ENCODE results near the gene BCL6.

BCL6 gene

GRCh38 chr3:187720337-187720670 lies 25.0 kb downstream of the BCL6 start:
- TF ChIP-seq ZFX (IDR thresholded peaks at IDR 0.05) (no peak), CTCF (conservative IDR thresholded peaks at IDR 0.05) (no peak)
- no peak overlapping the region for H3K27ac ChIP-seq

- no peak overlapping the region for H3K27ac ChIP-seq
- no peak for TF ChIP-seq CTCF (conservative IDR thresholded peaks at IDR 0.05)
- TF ChIP-seq ZFX (IDR thresholded peaks at IDR 0.05), result no peak
Observed at GRCh38 chr3:187719628-187720336, 25.5 kb downstream of the BCL6 start.

DNA sequence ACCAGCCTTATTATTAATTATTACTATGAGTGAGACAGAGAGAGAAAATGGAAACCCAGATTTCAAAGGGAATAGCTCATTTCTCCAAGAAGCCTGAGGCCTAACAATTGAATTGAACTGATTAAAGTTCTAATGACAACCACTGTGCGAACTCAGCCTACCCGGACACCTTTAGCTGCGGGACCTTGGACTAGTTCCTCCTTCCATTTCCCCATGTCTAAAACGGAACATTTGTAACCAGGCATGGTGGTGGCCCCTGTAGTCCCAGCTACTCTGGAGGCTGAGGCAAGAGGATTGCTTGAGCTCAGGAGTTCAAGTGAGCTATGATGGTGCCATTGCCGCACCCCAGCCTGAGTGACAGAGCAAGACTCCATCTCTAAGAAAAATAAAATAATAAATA lies 26.5 kb downstream of the BCL6 start:
- no peak for TF ChIP-seq ZFX (IDR thresholded peaks at IDR 0.05)
- TF ChIP-seq CTCF (conservative IDR thresholded peaks at IDR 0.05), result no peak
- H3K27ac ChIP-seq, result no peak overlapping the region

DNA sequence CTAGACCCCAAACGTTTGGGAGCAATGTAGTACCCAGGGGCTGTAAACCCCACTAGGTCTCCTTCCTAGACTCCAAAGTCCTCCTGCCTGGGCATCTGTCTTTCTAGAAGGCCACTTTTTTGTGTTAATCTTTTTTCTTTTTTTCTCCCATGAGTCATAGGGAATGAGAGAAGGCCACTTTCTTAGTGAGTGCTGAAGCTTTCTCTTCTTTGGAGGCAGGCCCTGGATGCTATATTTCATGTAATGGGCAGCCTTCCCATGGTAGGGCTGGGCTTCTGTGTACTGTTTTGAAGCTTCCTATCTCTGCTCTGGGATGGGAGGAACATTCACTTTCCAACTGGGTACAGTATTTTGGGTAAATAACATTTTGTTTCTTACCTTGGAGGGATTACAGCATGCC lies 27.7 kb downstream of the BCL6 start:
- no peak overlapping the region for H3K27ac ChIP-seq
- TF ChIP-seq CTCF (conservative IDR thresholded peaks at IDR 0.05) (no peak), ZFX (IDR thresholded peaks at IDR 0.05) (no peak)

- TF ChIP-seq ZFX (IDR thresholded peaks at IDR 0.05) (no peak), CTCF (conservative IDR thresholded peaks at IDR 0.05) (peak; percentile 97)
- no peak overlapping the region for H3K27ac ChIP-seq
Observed at GRCh38 chr3:187714404-187714979, 30.8 kb downstream of the BCL6 start.

DNA sequence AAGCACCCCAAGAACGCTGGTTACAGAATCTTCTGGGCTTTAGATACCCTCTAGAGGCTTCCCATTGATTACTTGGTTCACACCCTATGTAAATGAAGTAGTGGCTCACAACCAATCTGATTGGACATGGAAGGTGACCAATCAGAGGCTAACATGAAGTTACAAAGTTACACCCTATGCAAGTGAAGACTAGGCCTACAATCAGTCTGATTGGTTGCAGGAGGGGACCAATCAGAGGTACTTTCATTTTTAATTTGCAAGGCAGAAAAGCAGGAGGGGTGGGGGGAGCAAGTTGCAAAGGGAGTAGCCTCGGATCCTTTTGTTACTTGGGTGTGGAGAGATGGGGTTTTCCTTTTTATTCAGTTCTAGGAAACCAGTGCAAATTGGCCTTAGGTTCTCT lies 31.8 kb downstream of the BCL6 start:
- TF ChIP-seq ZFX (IDR thresholded peaks at IDR 0.05) (no peak), CTCF (conservative IDR thresholded peaks at IDR 0.05) (no peak)
- H3K27ac ChIP-seq, result no peak overlapping the region

DNA sequence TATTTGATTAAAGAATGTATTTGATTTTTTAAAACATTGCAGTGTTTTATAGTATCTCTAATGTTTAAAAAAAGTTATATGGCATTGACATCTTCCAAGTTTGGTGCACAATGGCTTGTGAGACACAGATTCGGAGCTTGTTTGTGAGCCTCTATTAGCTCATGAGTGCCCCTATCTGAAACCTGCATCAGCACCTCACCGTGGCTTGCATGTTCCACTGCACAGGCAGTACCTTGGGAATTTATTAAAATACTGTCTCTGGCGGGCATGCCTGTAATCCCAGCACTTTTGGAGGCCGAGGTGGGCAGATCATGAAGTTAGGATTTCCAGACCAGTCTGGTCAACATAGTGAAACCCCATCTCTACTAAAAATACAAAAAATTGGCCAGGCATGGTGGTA lies 36.1 kb downstream of the BCL6 start:
- no peak for TF ChIP-seq ZFX (IDR thresholded peaks at IDR 0.05)
- peak; percentile 23; the same call in 1 of the 2 replicates for TF ChIP-seq CTCF (conservative IDR thresholded peaks at IDR 0.05)
- no peak overlapping the region for H3K27ac ChIP-seq
